ENCODE measurements around the gene RPL29. TPM values are rescaled to one million over a fixed set of nuclear protein-coding genes. Genes with fewer than 3 reads are reported as not detected.

RPL29 gene
- total and polyA plus RNA-seq, 2 donors from 2014 or later: 785 to 1,416 TPM

- Histone ChIP-seq H3K4me3 (ENCODE audit: low read length in 3 of 3) (no peak overlapping the region), H3K36me3 (ENCODE audit: control insufficient read depth in 2 of 3, insufficient read depth in 3 of 3, low read length in 3 of 3) (no peaks in the 10 kb centered on the region), H3K4me1 (ENCODE audit: control insufficient read depth in 2 of 3, insufficient read depth in 2 of 3, low read depth in 1 of 3, low read length in 3 of 3) (peaks cover 0 to 17% (median 3%) of the 10 kb centered on the region in 3 donors), H3K9ac (ENCODE audit: low read length in 3 of 3) (no peak overlapping the region), H3K27ac (ENCODE audit: low read depth in 2 of 2, low read length in 2 of 2) (no peak overlapping the region), H3K9me3 (ENCODE audit: control insufficient read depth in 2 of 3, insufficient read depth in 1 of 3, low read length in 3 of 3) (no peaks in the 10 kb centered on the region), H3K27me3 (ENCODE audit: control insufficient read depth, insufficient read depth, low read length) (no peaks in the 10 kb centered on the region)
- DNase-seq (peak; percentile 81 to 90 (median 82)), FAIRE-seq (no peak)
- intact Hi-C loops (cut with DNase I): loop anchor here (5.0 kb wide), 2 partner anchors 118 to 138 kb away; no protein-coding TSS in a partner anchor
- TF ChIP-seq CTCF (IDR thresholded peaks at IDR 0.05; ENCODE audit: borderline replicate concordance, extremely low read depth, insufficient read depth): peak; percentile 4
Measured at GRCh38 chr3:52004163-52004787, 8.6 kb upstream of the RPL29 start.

- H3K36me3 ChIP-seq (ENCODE audit: control insufficient read depth in 2 of 3, insufficient read depth in 3 of 3, low read length in 3 of 3): no peaks in the 10 kb centered on the region
- FAIRE-seq (no peak), DNase-seq (no peak)
- intact Hi-C loops (cut with DNase I): loop anchor here (5.0 kb wide), 2 partner anchors 120 to 140 kb away; no protein-coding TSS in a partner anchor
- H3K27ac ChIP-seq (ENCODE audit: low read depth in 2 of 2, low read length in 2 of 2): no peak overlapping the region
- H3K9ac ChIP-seq (ENCODE audit: low read length in 3 of 3): no peak overlapping the region
- TF ChIP-seq CTCF (IDR thresholded peaks at IDR 0.05; ENCODE audit: borderline replicate concordance, extremely low read depth, insufficient read depth): no peak
- H3K4me3 ChIP-seq (ENCODE audit: low read length in 3 of 3): no peak overlapping the region
- peaks cover 0 to 17% (median 3%) of the 10 kb centered on the region in 3 donors for H3K4me1 ChIP-seq (ENCODE audit: control insufficient read depth in 2 of 3, insufficient read depth in 2 of 3, low read depth in 1 of 3, low read length in 3 of 3)
- H3K27me3 ChIP-seq (ENCODE audit: control insufficient read depth, insufficient read depth, low read length): no peaks in the 10 kb centered on the region
- no peaks in the 10 kb centered on the region for H3K9me3 ChIP-seq (ENCODE audit: control insufficient read depth in 2 of 3, insufficient read depth in 1 of 3, low read length in 3 of 3)
Measured at GRCh38 chr3:52002748-52003147, 7.1 kb upstream of the RPL29 start.

GRCh38 chr3:52001443-52001974 is 5.8 kb upstream of the RPL29 start:
- TF ChIP-seq CTCF (IDR thresholded peaks at IDR 0.05; ENCODE audit: borderline replicate concordance, extremely low read depth, insufficient read depth): peak; percentile 93
- Histone ChIP-seq H3K27me3 (ENCODE audit: control insufficient read depth, insufficient read depth, low read length) (no peaks in the 10 kb centered on the region), H3K9me3 (ENCODE audit: control insufficient read depth in 2 of 3, insufficient read depth in 1 of 3, low read length in 3 of 3) (no peaks in the 10 kb centered on the region), H3K27ac (ENCODE audit: low read depth in 2 of 2, low read length in 2 of 2) (no peak overlapping the region), H3K4me3 (ENCODE audit: low read length in 3 of 3) (no peak overlapping the region), H3K4me1 (ENCODE audit: control insufficient read depth in 2 of 3, insufficient read depth in 2 of 3, low read depth in 1 of 3, low read length in 3 of 3) (peaks cover 0 to 15% (median under 1%) of the 10 kb centered on the region in 3 donors), H3K9ac (ENCODE audit: low read length in 3 of 3) (peak overlapping the region in 1 of 3 donors; percentile 26), H3K36me3 (ENCODE audit: control insufficient read depth in 2 of 3, insufficient read depth in 3 of 3, low read length in 3 of 3) (no peaks in the 10 kb centered on the region)
- FAIRE-seq (no peak), DNase-seq (peak; percentile 90 to 95 (median 93))
- intact Hi-C loops (cut with DNase I): loop anchor here (5.0 kb wide), 2 partner anchors 121 to 141 kb away; no protein-coding TSS in a partner anchor
